HepG2 (cell line): ENCODE results near the gene SPRN. TPM values are rescaled to one million over a fixed set of nuclear protein-coding genes. Genes with fewer than 3 reads are reported as not detected.
A peak's percentile ranks its signal among the peaks of the same experiment; 100 is the strongest.

Experiments
- ATAC-seq: fragments of 200-7000 bp; cut with Tn5 transposase; 3 replicates; pipeline ENCODE4 v1.9.1; 2020; ENCODE audit warnings: mild to moderate bottlenecking, moderate library complexity
- BruUV-seq: library from RNA; stranded (reverse); fragments of 400-500 nt; replicated peaks from 2 replicates; lab custom pipeline; 2021; lab: Mats Ljungman, UMichigan
- CTCF ChIA-PET: fragments of 300-600 bp; formaldehyde crosslinking; extraction: SDS; loops from one replicate; lab custom pipeline; 2021; ENCODE audit warnings: low total read pairs, inconsistent platforms, low intra/inter-chr PET ratio; lab: Yijun Ruan, JAX
- POLR2A ChIA-PET: fragments of 350-600 bp; sonication (Branson Sonifier 250); formaldehyde crosslinking; loops from one replicate; lab custom pipeline; 2020; ENCODE audit warnings: antibody characterized with exemption, inconsistent platforms; lab: Yijun Ruan, JAX
- DNase-seq: peaks from one replicate; pipeline ENCODE4 v3.0.0-alpha.2; 2015; ENCODE audit warnings: low spot score
- FAIRE-seq: peaks from 3 replicates; lab custom pipeline; 2011; peaks lifted over from hg19 to GRCh38; lab: Jason Lieb, UNC
- H2AFZ ChIP-seq: one replicate; pipeline ENCODE4 v1.6.1; 2011; ENCODE audit warnings: low read length, inconsistent platforms
- H3K27ac ChIP-seq: fragments of 300-600 bp; 3 replicates; pipeline ENCODE4 v1.8.0; 2011; ENCODE audit warnings: mixed run types, mild to moderate bottlenecking, mixed read lengths, low read length, inconsistent platforms; ENCODE audit not compliant: insufficient read depth; ENCODE audit errors: extremely low read length
- H3K27me3 ChIP-seq, 2 experiments: fragments of 200-600 bp in 1 of 2; 2 replicates in 1 of 2; 3 replicates in 1 of 2; pipeline versions ENCODE4 v1.6.0 to v1.8.0; 2011; ENCODE audit warnings: low read length in 2 of 2, mild to moderate bottlenecking in 2 of 2, moderate library complexity in 2 of 2, inconsistent platforms in 1 of 2; ENCODE audit not compliant: insufficient read depth in 2 of 2, control insufficient read depth in 1 of 2
- H3K36me3 ChIP-seq, 2 experiments: fragments of 200-600 bp in 1 of 2; replicated peaks in 1 of 2; 2 replicates in 1 of 2; 3 replicates in 1 of 2; pipeline versions ENCODE4 v1.5.1 to v1.8.0; 2011; ENCODE audit warnings: low read length in 2 of 2, inconsistent platforms in 1 of 2; ENCODE audit not compliant: insufficient read depth in 2 of 2, control insufficient read depth in 1 of 2
- H3K4me1 ChIP-seq: 2 replicates; pipeline ENCODE4 v1.5.1; 2012; ENCODE audit warnings: low read length, inconsistent platforms; ENCODE audit not compliant: insufficient read depth
- H3K4me2 ChIP-seq: 2 replicates; pipeline ENCODE4 v1.6.0; 2011; ENCODE audit warnings: low read depth, low read length, inconsistent platforms
- H3K4me3 ChIP-seq, 3 experiments: fragments of 200-600 bp in 1 of 3; sonication (generic), shearing (Covaris generic) in 1 of 3; replicated peaks in 1 of 3; 2 replicates each; pipeline ENCODE4 v1.5.1; 2011 to 2016; ENCODE audit warnings: low read length in 3 of 3, inconsistent platforms in 2 of 3, low read depth in 2 of 3, mild to moderate bottlenecking in 2 of 3, control low read depth in 1 of 3, mixed read lengths in 1 of 3; ENCODE audit not compliant: insufficient read depth in 1 of 3
- H3K79me2 ChIP-seq: one replicate; pipeline ENCODE4 v1.6.1; 2011; ENCODE audit warnings: low read length, inconsistent platforms; ENCODE audit not compliant: insufficient read depth
- H3K9ac ChIP-seq: 2 replicates; pipeline ENCODE4 v1.6.0; 2011; ENCODE audit warnings: mild to moderate bottlenecking, low read depth, low read length, inconsistent platforms; ENCODE audit not compliant: insufficient read depth
- H3K9me3 ChIP-seq: 2 replicates; pipeline ENCODE4 v1.5.1; 2012; ENCODE audit warnings: mild to moderate bottlenecking, low read length
- H4K20me1 ChIP-seq: 2 replicates; pipeline ENCODE4 v1.6.0; 2011; ENCODE audit warnings: inconsistent platforms, mild to moderate bottlenecking, low read length, moderate library complexity; ENCODE audit not compliant: insufficient read depth
- AGO2 ChIP-seq: fragments of 200-400 bp; formaldehyde crosslinking; optimal IDR thresholded peaks from 2 replicates; pipeline ENCODE3; 2017; ENCODE audit warnings: mild to moderate bottlenecking, low read depth, low read length, moderate library complexity
- ZNF660 ChIP-seq: sonication (generic); formaldehyde crosslinking; IDR thresholded peaks from 2 replicates; pipeline ENCODE4 v1.5.1; 2020; ENCODE audit warnings: mild to moderate bottlenecking, low read depth, missing genetic modification reagents, borderline replicate concordance
- WGBS: methylation state at CpG from one replicate; pipeline ENCODE4 v1.1.6; 2017; ENCODE audit warnings: low lambda C conversion rate; 5-methylcytosine and 5-hydroxymethylcytosine counted together
- in situ Hi-C: cut with HindIII; loops from 2 replicates; pipeline ENCODE4 v1.10.0; 2017; ENCODE audit warnings: low pct_unique_long_range_greater_than_20kb; ENCODE audit not compliant: extremely low pct_ligation_motif_present
- intact Hi-C: fragments of 100-400 bp; cut with micrococcal nuclease; formaldehyde crosslinking; loops from one replicate; pipeline ENCODE4 v1.10.0; 2022; ENCODE audit not compliant: unreplicated experiment
- polyA plus RNA-seq, 8 experiments: library from polyadenylated mRNA; depleted of rRNA in 3 of 8; stranded (reverse) in 7 of 8; unstranded in 1 of 8; fragments of >200 nt; fragmentation: Illumina TruSeq in 4 of 8; extraction: Trizol in 4 of 8; gene quantifications; 2 replicates each; pipeline versions ENCODE4 v1.2.1 to v1.2.3, GENCODE V29; 2011 to 2016; ENCODE audit warnings: low read depth in 4 of 8, missing spikeins in 1 of 8, mixed read lengths in 1 of 8; ENCODE audit not compliant: insufficient read depth in 1 of 8
- total RNA-seq, 5 experiments: library from RNA; depleted of rRNA; stranded (reverse); fragments of >200 nt; fragmentation: Illumina TruSeq; extraction: Trizol; gene quantifications; 2 replicates each; pipeline ENCODE4 v1.2.3, GENCODE V29; 2016; ENCODE audit warnings: low read depth in 1 of 5
- TF ChIP-seq, protein P1 (sequence below): sonication (generic); formaldehyde crosslinking; IDR thresholded peaks from 2 replicates; pipeline ENCODE4 v1.4.0; 2020; ENCODE audit warnings: missing genetic modification reagents

Gene SPRN
- total and polyA plus RNA-seq, 2 of the 13 experiments (the other 11 are each of a cell fraction or from before 2014, with no cell fraction given), result not detected

DNA sequence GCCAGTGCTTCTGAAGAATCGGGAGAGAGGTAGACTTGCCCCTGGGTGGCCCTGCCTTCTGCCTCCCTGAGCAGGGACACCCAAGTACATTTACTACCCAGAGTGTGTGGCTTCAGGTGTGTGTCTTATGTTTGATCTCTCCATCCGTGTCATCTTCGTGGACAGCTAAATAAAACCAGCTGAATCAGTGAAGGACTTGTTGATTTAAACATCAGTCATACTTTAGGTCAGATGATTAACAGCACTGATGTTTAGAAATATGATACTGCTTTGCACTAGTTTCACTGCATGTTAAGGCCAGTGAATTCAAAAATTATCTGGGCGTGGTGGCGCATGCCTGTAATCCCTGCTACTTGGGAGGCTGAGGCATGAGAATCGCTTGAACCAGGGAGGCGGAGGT is 26.5 kb downstream of the SPRN start:
- ATAC-seq (no peak), DNase-seq (no peak), FAIRE-seq (no peak)
- H3K36me3 ChIP-seq, result peaks cover 5 to 50% of the 10 kb centered on the region in 2 experiments; a peak in 4 of 5 replicates
- no peak overlapping the region for H3K9ac ChIP-seq
- intact Hi-C loops, result no loop called here
- ChIA-PET CTCF (no interaction called here), POLR2A (no interaction called here)
- H3K9me3 ChIP-seq, result no peaks in the 10 kb centered on the region
- TF ChIP-seq, protein P1, sequence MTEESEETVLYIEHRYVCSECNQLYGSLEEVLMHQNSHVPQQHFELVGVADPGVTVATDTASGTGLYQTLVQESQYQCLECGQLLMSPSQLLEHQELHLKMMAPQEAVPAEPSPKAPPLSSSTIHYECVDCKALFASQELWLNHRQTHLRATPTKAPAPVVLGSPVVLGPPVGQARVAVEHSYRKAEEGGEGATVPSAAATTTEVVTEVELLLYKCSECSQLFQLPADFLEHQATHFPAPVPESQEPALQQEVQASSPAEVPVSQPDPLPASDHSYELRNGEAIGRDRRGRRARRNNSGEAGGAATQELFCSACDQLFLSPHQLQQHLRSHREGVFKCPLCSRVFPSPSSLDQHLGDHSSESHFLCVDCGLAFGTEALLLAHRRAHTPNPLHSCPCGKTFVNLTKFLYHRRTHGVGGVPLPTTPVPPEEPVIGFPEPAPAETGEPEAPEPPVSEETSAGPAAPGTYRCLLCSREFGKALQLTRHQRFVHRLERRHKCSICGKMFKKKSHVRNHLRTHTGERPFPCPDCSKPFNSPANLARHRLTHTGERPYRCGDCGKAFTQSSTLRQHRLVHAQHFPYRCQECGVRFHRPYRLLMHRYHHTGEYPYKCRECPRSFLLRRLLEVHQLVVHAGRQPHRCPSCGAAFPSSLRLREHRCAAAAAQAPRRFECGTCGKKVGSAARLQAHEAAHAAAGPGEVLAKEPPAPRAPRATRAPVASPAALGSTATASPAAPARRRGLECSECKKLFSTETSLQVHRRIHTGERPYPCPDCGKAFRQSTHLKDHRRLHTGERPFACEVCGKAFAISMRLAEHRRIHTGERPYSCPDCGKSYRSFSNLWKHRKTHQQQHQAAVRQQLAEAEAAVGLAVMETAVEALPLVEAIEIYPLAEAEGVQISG (CRISPR knock-in tag), result no peak
- no peak overlapping the region for H3K27ac ChIP-seq
- in situ Hi-C loops, result no loop called here
- no peaks in the 10 kb centered on the region; a peak in 1 of 5 replicates for H3K27me3 ChIP-seq
- H3K79me2 ChIP-seq, result peaks cover 17% of the 10 kb centered on the region
- no TSS peak for BruUV-seq
- no peak overlapping the region for H2AFZ ChIP-seq
- no peaks in the 10 kb centered on the region for H4K20me1 ChIP-seq
- peaks cover 19% of the 10 kb centered on the region for H3K4me1 ChIP-seq
- over 99% methylated on average over 7 of the region's 7 CpGs for WGBS
- no peak overlapping the region for H3K4me3 ChIP-seq
- H3K4me2 ChIP-seq, result no peak overlapping the region

DNA sequence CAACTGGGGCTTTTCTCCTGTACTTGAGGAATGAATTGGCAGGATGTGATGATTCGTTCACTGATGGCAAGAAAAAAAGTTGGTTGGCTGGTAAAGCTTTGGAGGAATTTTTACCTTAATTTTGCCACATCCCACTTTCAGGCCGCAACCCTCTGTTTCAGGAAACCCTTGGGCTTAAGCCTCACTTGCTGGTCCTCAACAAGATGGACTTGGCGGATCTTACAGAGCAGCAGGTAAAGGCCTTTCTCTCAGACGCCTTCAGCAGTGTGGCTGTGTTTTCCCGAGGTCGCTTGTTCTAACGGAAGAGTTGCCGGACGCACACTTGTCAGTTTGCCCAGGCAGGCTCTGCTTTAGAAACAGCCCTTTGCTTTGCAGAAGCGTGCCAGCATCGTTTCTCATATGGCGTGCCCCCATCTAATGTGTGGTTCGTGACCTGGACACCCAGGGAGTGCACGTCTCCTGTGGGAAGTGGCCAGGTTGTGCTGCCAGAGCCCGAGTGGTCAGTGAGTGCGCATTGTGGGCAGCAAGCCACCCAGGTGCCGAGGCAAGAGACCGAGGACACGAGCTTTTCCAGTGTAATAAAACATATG is 28.3 kb downstream of the SPRN start:
- Histone ChIP-seq H3K36me3 (peaks cover 0 to 34% of the 10 kb centered on the region in 2 experiments; a peak in 4 of 5 replicates), H3K4me3 (no peak overlapping the region), H3K4me1 (peaks cover 19% of the 10 kb centered on the region), H3K27me3 (no peaks in the 10 kb centered on the region; a peak in 1 of 5 replicates), H3K27ac (no peak overlapping the region), H3K9ac (no peak overlapping the region), H2AFZ (no peak overlapping the region), H3K4me2 (no peak overlapping the region), H3K79me2 (peaks cover 17% of the 10 kb centered on the region), H3K9me3 (no peaks in the 10 kb centered on the region), H4K20me1 (no peaks in the 10 kb centered on the region)
- FAIRE-seq, result no peak
- peak; percentile 25 for TF ChIP-seq AGO2
- TF ChIP-seq ZNF660, result no peak
- intact Hi-C loops (no loop called here), in situ Hi-C loops (no loop called here)
- no peak for ATAC-seq
- CTCF ChIA-PET, result no interaction called here
- no peak for DNase-seq
- POLR2A ChIA-PET, result interaction anchor here (3.1 to 3.5 kb wide), 2 partner anchors 17 to 37 kb away, joined by 16 to 21 read pairs; partner anchors contain the start of genes FUOM and PAOX
- 97% methylated on average over 19 of the region's 19 CpGs for WGBS
- no TSS peak for BruUV-seq
